Measurements from ENCODE around the gene TUBGCP2. TPM values are rescaled to one million over a fixed set of nuclear protein-coding genes. Genes with fewer than 3 reads are reported as not detected.

Gene TUBGCP2
- total RNA-seq, 1 donor from 2014 or later: 33.5 TPM

Other genes with a start within 250 kb of the TUBGCP2 start
- gene ADGRA1, start 220.9 kb downstream of the TUBGCP2 start, total RNA-seq: 0.05 TPM in 1 of 2 replicates, not detected in the other
- 0.28 TPM in 1 of 2 replicates, not detected in the other for gene KNDC1, start 148.7 kb downstream of the TUBGCP2 start, total RNA-seq
- gene UTF1, start 78.7 kb downstream of the TUBGCP2 start, total RNA-seq: not detected in 2 replicates
- not detected in 2 replicates for gene VENTX, start 71.0 kb downstream of the TUBGCP2 start, total RNA-seq
- gene ADAM8, start 32.0 kb downstream of the TUBGCP2 start, total RNA-seq: 0.14 and 0.68 TPM in 2 replicates
- 23.2 and 24.7 TPM in 2 replicates for gene ZNF511, start within 50 bp of the TUBGCP2 start, total RNA-seq
- gene CALY, start 28.0 kb upstream of the TUBGCP2 start, total RNA-seq: not detected in 2 replicates
- gene PRAP1, start 38.5 kb upstream of the TUBGCP2 start, total RNA-seq: not detected in 2 replicates
- gene FUOM, start 49.1 kb upstream of the TUBGCP2 start, total RNA-seq: 11.2 and 24.8 TPM in 2 replicates
- 91.0 and 95.4 TPM in 2 replicates for gene ECHS1, start 64.5 kb upstream of the TUBGCP2 start, total RNA-seq
- gene PAOX, start 70.4 kb upstream of the TUBGCP2 start, total RNA-seq: 5.7 and 17.7 TPM in 2 replicates
- 42.0 and 43.2 TPM in 2 replicates for gene MTG1, start 85.3 kb upstream of the TUBGCP2 start, total RNA-seq
- under 0.01 TPM in 1 of 2 replicates, not detected in the other for gene SPRN, start 115.8 kb upstream of the TUBGCP2 start, total RNA-seq
- gene SCART1, start 145.1 kb upstream of the TUBGCP2 start, total RNA-seq: 0.28 and 1.4 TPM in 2 replicates
- 0.17 and 0.23 TPM in 2 replicates for gene CYP2E1, start 218.5 kb upstream of the TUBGCP2 start, total RNA-seq